Epithelial cell of esophagus (primary cell): ENCODE measurements around the gene SH3PXD2A.

Source experiments
- DNase-seq: peaks from one replicate; pipeline ENCODE4 v3.0.0; 2010; ENCODE audit warnings: low read depth
- H3K4me3 ChIP-seq: 2 replicates; pipeline ENCODE4 v1.5.1; 2011; ENCODE audit warnings: mild to moderate bottlenecking, low read length, control low read depth
- CTCF ChIP-seq: IDR thresholded peaks from 2 replicates; pipeline ENCODE4 v1.5.1; 2011; ENCODE audit warnings: low read depth, mild to moderate bottlenecking, low read length, control low read depth, inconsistent platforms; ENCODE audit not compliant: insufficient read depth; ENCODE audit errors: missing control alignments

The SH3PXD2A gene

GRCh38 chr10:103869336-103869735, 14.0 kb upstream of the SH3PXD2A start:
- no peak overlapping the region for H3K4me3 ChIP-seq
- no peak for TF ChIP-seq CTCF
- DNase-seq, result no peak

DNA sequence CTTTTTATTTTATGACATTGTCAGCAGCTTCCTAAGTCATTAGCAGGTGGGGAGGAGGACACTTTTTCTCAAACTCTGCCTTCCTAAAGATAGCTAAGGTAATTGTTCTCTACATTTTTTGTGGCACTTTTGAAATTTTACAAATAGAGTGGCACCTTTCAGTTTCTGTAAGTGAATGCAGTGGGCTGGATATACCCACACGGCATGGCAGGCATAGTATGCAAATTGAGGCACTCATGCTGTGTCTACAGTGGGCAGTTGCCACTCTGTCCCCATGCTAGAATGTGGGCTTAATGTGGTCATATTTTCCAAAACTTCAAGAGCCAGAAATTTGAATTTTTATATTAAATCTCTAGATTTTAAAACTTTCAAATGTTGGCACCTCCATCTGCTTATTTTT, 12.8 kb upstream of the SH3PXD2A start:
- no peak for DNase-seq
- no peak overlapping the region for H3K4me3 ChIP-seq
- no peak for TF ChIP-seq CTCF

DNA sequence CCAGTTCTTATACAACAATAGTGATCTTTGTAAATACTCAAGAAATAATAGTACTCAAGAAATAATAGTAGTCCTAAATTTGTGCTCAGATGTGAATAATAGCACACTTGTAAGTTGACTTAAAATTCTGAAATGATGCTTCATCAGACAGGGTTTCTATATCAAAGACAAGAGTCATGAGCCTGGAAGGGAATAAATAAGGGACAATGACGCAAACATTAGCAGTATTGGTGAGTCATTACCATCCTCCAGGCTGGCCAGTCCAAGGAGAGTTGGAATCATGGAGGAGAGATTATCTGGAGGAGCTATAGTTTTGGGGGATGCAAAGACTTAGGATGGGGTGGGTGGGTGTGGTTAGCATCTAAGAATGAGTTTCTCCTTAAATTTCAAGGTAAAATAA, 6.1 kb upstream of the SH3PXD2A start:
- no peak overlapping the region for H3K4me3 ChIP-seq
- DNase-seq, result peak; percentile 77
- no peak for TF ChIP-seq CTCF

DNA sequence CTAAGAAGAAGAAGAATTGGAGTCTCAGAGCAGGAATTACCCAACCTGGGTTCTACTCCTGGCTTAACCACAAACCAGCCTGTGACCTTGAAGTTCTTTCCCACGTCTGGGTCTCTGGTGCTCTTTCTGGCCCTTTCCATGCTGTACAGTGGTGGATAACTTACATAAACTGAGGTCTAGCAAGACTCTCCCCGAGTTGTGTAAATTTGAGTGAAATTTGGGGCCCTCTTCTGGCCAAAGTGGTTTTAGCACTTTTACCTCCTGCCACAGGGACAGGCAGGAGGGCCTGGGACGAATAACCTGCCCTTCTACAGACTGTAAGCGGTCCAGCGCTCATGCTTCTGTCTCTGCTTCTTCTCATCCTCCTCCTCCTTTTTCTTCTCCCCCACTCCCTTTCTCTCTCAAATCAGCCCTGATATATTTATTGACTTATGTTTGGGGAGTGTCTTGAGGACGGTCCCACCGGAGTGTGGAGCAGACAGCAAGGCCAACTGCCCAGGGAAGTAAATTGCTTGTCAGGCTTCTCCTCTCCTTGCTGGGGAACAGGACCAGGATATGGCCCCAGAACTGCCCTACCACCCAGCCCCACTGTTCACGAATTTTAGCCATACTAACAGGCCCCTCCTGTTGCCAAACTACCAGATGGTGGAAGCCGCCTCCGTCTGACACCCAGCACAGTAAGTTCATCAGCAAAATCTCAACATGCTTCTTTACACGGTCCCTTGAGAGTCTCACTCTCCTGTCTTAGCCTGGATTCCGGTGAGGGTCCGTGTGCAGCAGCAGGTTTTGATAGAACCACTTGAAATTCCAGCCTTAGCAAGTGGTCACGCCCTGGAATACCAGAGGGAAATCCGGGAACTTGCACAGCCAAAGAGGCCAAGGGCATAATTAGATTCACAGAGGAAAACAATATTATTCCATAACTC, 4.0 kb upstream of the SH3PXD2A start:
- TF ChIP-seq CTCF, result peak; percentile 70
- peak; percentile 73 for DNase-seq
- no peak overlapping the region for H3K4me3 ChIP-seq

DNA sequence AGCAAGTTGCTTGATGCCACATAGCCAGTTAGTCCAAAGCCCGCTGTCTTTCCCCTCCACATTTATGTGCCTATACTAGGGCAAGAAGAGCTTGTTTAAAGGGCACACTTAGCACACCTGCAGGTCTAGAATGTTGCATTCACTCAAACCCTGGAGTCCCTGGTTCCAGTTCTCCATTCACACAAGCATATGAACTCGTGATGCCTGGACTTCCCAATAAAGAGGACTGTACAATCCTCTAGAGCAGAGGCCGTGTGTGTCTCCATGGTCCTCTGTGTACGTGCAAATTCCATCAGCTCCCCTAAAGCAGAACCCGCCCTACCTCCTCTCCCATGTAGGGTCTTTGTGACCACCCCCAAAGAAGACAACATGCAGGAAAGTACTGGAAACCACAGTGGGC, 3.0 kb upstream of the SH3PXD2A start:
- no peak for DNase-seq
- no peak for TF ChIP-seq CTCF
- no peak overlapping the region for H3K4me3 ChIP-seq

- TF ChIP-seq CTCF, result no peak
- no peak for DNase-seq
Observed at GRCh38 chr10:103856797-103857170, 1.4 kb upstream of the SH3PXD2A start.

More at GRCh38 chr10:103856797-103857170, 1.4 kb upstream of the SH3PXD2A start:
- no peak overlapping the region for H3K4me3 ChIP-seq
